Measurements from ENCODE around the gene PFKL. TPM values are rescaled to one million over a fixed set of nuclear protein-coding genes. Genes with fewer than 3 reads are reported as not detected.

The PFKL gene
- polyA plus RNA-seq, 2 of the 4 experiments (the other 2 are of a cell fraction) = 23.2 to 38.7 TPM

- DNase-seq (ENCODE audit: low read depth in 1 of 2, low spot score in 1 of 2) (no peak), ATAC-seq (no peak), FAIRE-seq (no peak)
- CTCF ChIA-PET = no interaction called here
- no peak overlapping the region for H3K4me3 ChIP-seq
- H3K27ac ChIP-seq = no peak overlapping the region
- TF ChIP-seq HDAC2 (IDR thresholded peaks at IDR 0.05) = no peak
- no peak for TF ChIP-seq POLR2A (IDR thresholded peaks at IDR 0.05; ENCODE audit: low read length)
- WGBS (ENCODE audit: missing lambda C conversion rate) = 92% methylated on average over 13 of the region's 22 CpGs
- POLR2A ChIA-PET = no interaction called here
- no peaks in the 10 kb centered on the region for H3K9me3 ChIP-seq
- H3K4me1 ChIP-seq = no peaks in the 10 kb centered on the region
- H3K4me2 ChIP-seq = no peak overlapping the region
Observed at GRCh38 chr21:44312089-44312488, 12.2 kb downstream of the PFKL start.

GRCh38 chr21:44312716-44313115 lies 12.9 kb downstream of the PFKL start:
- H3K9me3 ChIP-seq = no peaks in the 10 kb centered on the region
- ATAC-seq (no peak), DNase-seq (ENCODE audit: low read depth in 1 of 2, low spot score in 1 of 2) (no peak), FAIRE-seq (no peak)
- H3K4me3 ChIP-seq = no peak overlapping the region
- ChIA-PET POLR2A (no interaction called here), CTCF (interaction anchor here (1.6 kb wide), 1 partner anchor 25 kb away, joined by 4 read pairs; no protein-coding TSS in a partner anchor)
- WGBS (ENCODE audit: missing lambda C conversion rate) = 93% methylated on average over 9 of the region's 19 CpGs
- TF ChIP-seq CBX2 (IDR thresholded peaks at IDR 0.05; ENCODE audit: borderline replicate concordance, low read depth) = no peak
- no peak for TF ChIP-seq TFCP2L1 (CRISPR knock-in tag; IDR thresholded peaks at IDR 0.05)
- TF ChIP-seq CEBPB (IDR thresholded peaks at IDR 0.05) = no peak
- no peak for TF ChIP-seq SMC3 (IDR thresholded peaks at IDR 0.05)
- no peak for TF ChIP-seq ZFP36 (IDR thresholded peaks at IDR 0.05; ENCODE audit: borderline replicate concordance, partially characterized antibody)
- TF ChIP-seq FOSB (CRISPR knock-in tag; IDR thresholded peaks at IDR 0.05) = no peak
- no peak for TF ChIP-seq USF2 (IDR thresholded peaks at IDR 0.05)
- no peak for TF ChIP-seq POLR2A (IDR thresholded peaks at IDR 0.05; ENCODE audit: low read length)
- no peak for TF ChIP-seq ZSCAN20 (CRISPR knock-in tag; IDR thresholded peaks at IDR 0.05)
- TF ChIP-seq HEYL (CRISPR knock-in tag; IDR thresholded peaks at IDR 0.05) = no peak
- TF ChIP-seq SREBF2 (IDR thresholded peaks at IDR 0.05) = no peak
- TF ChIP-seq GATA3 (IDR thresholded peaks at IDR 0.05; ENCODE audit: borderline replicate concordance) = no peak
- no peak for TF ChIP-seq POLR2AphosphoS2 (conservative IDR thresholded peaks at IDR 0.05; ENCODE audit: low read length)
- TF ChIP-seq HOXA7 (CRISPR knock-in tag; IDR thresholded peaks at IDR 0.05) = no peak
- TF ChIP-seq HES2 (IDR thresholded peaks at IDR 0.05) = no peak
- no peak for TF ChIP-seq NR3C1 (IDR thresholded peaks at IDR 0.05)
- no peak for TF ChIP-seq RAD21 (conservative IDR thresholded peaks at IDR 0.05 in 1 of 2, IDR thresholded peaks at IDR 0.05 in 1 of 2)
- TF ChIP-seq FOSL2 (IDR thresholded peaks at IDR 0.05) = no peak
- TF ChIP-seq FOSL2 (CRISPR knock-in tag; IDR thresholded peaks at IDR 0.05) = no peak
- no peaks in the 10 kb centered on the region for H3K4me1 ChIP-seq
- H3K4me2 ChIP-seq = no peak overlapping the region
- H3K27ac ChIP-seq = no peak overlapping the region

GRCh38 chr21:44313451-44313850 lies 13.6 kb downstream of the PFKL start:
- FAIRE-seq (no peak), ATAC-seq (no peak), DNase-seq (ENCODE audit: low read depth in 1 of 2, low spot score in 1 of 2) (no peak)
- Histone ChIP-seq H3K9me3 (no peaks in the 10 kb centered on the region), H3K27ac (no peak overlapping the region), H3K4me3 (no peak overlapping the region), H3K4me1 (no peaks in the 10 kb centered on the region), H3K4me2 (no peak overlapping the region)
- TF ChIP-seq ELK1 (IDR thresholded peaks at IDR 0.05; ENCODE audit: low read depth, low read length) = no peak
- no peak for TF ChIP-seq FOSB (CRISPR knock-in tag; IDR thresholded peaks at IDR 0.05)
- TF ChIP-seq MAX (IDR thresholded peaks at IDR 0.05) = no peak
- TF ChIP-seq BHLHE40 (IDR thresholded peaks at IDR 0.05; ENCODE audit: low read depth, low read length) = no peak
- no peak for TF ChIP-seq CHD2 (IDR thresholded peaks at IDR 0.05; ENCODE audit: low read length, partially characterized antibody)
- no peak for TF ChIP-seq EHMT2 (IDR thresholded peaks at IDR 0.05; ENCODE audit: low read depth)
- TF ChIP-seq HOXB5 (CRISPR knock-in tag; IDR thresholded peaks at IDR 0.05) = no peak
- no CpG with 5 or more reads among the region's 13 CpGs for WGBS (ENCODE audit: missing lambda C conversion rate)
- ChIA-PET CTCF (interaction anchor here (1.6 to 3.1 kb wide), 2 partner anchors 8 to 24 kb away, joined by 4 to 15 read pairs; no protein-coding TSS in a partner anchor), POLR2A (no interaction called here)
